ENCODE data around the gene LINGO1.

LINGO1 gene

DNA sequence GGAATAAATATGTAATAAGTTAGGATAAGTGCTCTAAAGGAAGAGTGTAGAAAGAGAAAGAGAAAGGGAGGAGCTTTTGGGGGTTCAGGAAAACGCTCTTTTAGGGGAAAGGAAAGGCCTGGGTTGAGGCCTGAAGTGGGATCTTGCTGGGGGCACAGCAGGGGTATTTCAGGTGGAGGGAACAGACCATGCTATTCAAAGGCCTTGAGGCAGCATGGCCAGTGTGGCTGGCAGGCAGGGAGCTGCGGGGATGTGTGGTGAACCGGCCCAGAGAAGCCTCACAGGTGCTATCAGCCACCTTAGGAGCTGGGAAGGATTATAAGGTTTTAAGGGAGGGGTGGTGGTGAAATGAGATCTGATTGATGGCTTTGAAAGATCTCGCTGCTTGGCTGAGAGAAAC lies 66.6 kb downstream of the LINGO1 start:
- no peak for TF ChIP-seq CTCF (IDR thresholded peaks at IDR 0.05; ENCODE audit: borderline replicate concordance, control extremely low read depth, extremely low read depth, insufficient read depth, missing control alignments)
- in situ Hi-C loops (cut with MboI; ENCODE audit: low sequenced_read_pairs, unreplicated experiment) = no loop called here

GRCh38 chr15:77565378-77565915 lies 67.3 kb downstream of the LINGO1 start:
- in situ Hi-C loops (cut with MboI; ENCODE audit: low sequenced_read_pairs, unreplicated experiment) = no loop called here
- DNase-seq (ENCODE audit: low spot score) = no peak
- TF ChIP-seq CTCF (IDR thresholded peaks at IDR 0.05; ENCODE audit: borderline replicate concordance, control extremely low read depth, extremely low read depth, insufficient read depth, missing control alignments) = no peak

More for the DNA sequence above, 66.6 kb downstream of the LINGO1 start:
- no peak for DNase-seq (ENCODE audit: low spot score)

GRCh38 chr15:77564938-77565337 lies 67.8 kb downstream of the LINGO1 start:
- in situ Hi-C loops (cut with MboI; ENCODE audit: low sequenced_read_pairs, unreplicated experiment) = no loop called here
- no peak for DNase-seq (ENCODE audit: low spot score)
- TF ChIP-seq CTCF (IDR thresholded peaks at IDR 0.05; ENCODE audit: borderline replicate concordance, control extremely low read depth, extremely low read depth, insufficient read depth, missing control alignments) = no peak

- no peak for DNase-seq (ENCODE audit: low spot score)
- TF ChIP-seq CTCF (IDR thresholded peaks at IDR 0.05; ENCODE audit: borderline replicate concordance, control extremely low read depth, extremely low read depth, insufficient read depth, missing control alignments) = no peak
- in situ Hi-C loops (cut with MboI; ENCODE audit: low sequenced_read_pairs, unreplicated experiment) = no loop called here
Measured at GRCh38 chr15:77564341-77564740, 68.4 kb downstream of the LINGO1 start.

DNA sequence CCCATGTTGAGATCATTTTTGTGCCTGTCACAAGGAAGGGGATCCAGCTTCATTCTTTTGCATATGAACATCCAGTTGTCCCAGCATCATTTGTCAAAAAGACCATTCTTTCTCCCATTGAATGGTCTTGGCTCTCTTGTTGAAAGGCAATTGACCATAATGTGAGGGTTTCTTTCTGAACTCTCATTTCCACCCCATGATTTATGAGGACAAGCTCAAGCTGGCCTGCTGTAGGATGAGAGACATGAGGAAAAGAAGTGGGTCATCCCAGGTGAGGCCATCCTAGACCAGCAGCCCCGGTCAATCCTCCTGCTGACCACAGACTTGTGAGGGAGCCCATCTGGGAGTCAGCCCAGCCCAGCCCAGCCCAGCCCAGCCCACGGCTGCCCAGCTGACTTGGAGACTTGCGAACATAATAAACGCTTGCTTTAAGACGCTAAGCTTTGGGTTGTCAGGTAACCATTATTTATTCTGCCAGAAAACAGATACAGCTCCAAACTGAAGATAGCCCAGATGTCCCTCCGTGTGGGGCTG lies 69.0 kb downstream of the LINGO1 start:
- no peak for TF ChIP-seq CTCF (IDR thresholded peaks at IDR 0.05; ENCODE audit: borderline replicate concordance, control extremely low read depth, extremely low read depth, insufficient read depth, missing control alignments)
- in situ Hi-C loops (cut with MboI; ENCODE audit: low sequenced_read_pairs, unreplicated experiment) = no loop called here
- DNase-seq (ENCODE audit: low spot score) = no peak
